AML-193 (cell line): ENCODE data around the gene KAT2B.

Source experiments
- DNase-seq, 2 experiments: peaks; one replicate each; lab custom pipeline; 2025; lab: John Stamatoyannopoulos, UW

The KAT2B gene

DNA sequence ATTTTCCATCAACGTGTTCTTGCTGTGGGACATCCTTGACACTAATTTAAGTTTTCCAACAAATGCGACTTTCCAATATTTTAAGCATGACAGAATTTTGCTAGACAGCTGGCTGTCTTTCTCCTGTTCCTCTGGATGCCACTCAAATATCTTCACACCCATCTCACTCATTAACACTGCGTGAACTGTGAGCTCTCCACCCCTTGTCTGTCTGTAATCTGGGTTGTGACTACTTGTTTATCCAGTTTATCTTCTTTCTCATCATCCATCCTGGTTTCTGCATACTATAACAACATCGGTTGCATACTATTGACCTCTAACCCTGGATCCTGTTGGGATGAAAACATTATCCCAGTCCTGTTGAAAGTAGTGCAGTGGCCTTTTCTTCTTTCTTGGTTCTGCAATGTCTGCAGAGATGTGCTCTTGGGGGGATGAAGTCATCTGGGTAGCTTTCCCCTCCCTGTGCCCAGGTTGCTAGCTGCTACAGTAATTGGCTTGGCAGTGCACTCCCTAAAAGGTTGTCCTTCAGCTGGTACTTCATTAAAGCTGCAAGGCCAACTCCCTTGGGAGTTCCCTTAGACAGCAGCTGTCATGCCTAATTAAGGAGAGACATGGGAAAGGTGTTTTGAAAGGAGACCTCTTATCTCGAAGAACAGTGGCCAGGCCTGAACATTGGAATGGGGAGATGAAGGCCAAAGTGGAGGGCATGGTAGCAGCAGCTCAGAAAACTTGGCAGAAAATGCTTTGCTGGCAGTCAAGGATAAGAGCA is 24.7 kb downstream of the KAT2B start:
- no peak for DNase-seq

GRCh38 chr3:20066079-20066478 is 25.8 kb downstream of the KAT2B start:
- DNase-seq, result no peak

DNA sequence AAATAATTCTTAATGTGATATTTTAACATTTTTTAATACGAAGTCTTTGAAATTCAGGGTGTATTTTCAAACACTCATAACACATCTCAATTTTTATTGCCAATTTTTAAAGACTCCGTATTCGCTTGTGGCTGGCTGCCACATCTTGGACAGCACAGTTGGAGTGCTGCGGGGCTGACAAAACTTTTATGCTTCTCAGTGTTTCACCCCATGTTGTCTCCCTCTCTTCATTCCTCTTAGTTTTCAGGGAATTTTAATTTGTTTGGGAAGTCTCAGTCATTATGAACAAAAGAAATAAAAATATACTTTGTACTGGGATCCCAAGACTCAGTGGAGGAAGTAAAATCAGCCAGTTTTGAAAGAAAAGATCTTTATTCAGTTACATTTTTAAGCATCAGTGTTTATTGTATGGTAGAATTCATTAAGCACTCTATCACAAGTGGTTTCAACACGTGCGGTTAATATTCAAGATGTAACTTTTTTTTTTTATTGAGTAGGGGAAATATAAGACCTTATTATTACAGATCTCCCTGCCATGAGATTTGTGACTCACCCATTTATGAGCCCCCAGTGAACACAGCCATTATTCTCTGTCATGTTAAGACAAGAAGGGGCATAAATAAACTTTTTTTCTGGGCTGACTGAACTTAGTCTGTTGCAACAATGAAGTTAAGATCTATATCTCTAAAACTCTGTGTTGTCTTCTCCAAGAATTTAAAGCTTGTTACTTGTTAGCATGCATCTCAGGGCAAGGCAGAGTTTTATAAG is 26.8 kb downstream of the KAT2B start:
- DNase-seq, result no peak

DNA sequence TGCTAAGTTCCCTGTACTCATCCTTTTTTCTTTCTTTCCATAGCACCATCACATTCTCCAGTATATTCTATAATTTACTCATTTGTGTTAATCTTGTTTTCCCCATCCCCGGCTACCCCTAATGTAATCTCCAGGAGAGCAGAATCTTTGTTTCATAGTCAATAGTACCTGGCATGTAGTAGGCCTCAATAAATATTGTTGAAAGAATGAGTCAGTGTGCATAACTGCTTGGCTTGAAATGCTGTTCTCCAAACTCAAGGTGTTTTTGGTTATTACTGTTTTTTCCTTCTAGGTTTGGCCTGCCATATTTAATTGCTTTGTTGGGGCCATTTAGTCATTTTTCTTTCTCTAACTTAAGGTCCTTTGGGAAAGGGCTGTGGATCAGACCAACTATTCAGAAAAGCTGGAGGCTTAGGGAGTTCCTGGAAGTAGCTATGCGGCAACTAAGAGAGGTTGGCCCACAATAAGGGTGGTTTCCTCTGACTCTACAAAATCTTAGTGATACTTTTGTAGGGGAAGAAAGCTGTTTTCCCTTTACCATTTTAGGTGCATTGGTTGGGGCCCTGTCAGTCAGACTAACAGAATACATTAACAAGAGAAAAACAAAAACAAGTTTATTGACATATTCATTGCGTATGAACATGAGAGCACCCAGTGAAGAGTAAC is 28.4 kb downstream of the KAT2B start:
- no peak for DNase-seq

DNA sequence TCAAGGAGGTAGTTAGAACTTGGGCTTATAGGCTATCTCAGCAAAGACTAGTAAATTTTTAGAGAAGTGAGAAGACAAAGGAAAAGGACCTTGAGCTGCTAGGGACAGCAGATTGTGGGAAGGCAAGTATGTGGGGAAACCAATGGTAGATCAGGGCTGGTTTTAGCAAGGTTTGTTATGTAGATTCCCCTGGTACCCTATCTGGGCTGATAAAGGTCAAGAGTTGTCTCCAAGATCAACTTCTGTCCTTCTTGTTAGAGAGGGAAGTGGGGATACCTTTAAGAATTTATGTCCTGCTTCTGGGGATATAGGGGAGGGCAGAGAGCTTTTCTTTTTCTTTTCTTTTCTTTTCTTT is 28.9 kb downstream of the KAT2B start:
- no peak for DNase-seq

- DNase-seq, result no peak
These were observed 30.9 kb downstream of the KAT2B start for GRCh38 chr3:20071175-20071574.

GRCh38 chr3:20072422-20072821 is 32.2 kb downstream of the KAT2B start:
- no peak for DNase-seq

GRCh38 chr3:20073068-20073467 is 32.8 kb downstream of the KAT2B start:
- DNase-seq, result no peak

DNA sequence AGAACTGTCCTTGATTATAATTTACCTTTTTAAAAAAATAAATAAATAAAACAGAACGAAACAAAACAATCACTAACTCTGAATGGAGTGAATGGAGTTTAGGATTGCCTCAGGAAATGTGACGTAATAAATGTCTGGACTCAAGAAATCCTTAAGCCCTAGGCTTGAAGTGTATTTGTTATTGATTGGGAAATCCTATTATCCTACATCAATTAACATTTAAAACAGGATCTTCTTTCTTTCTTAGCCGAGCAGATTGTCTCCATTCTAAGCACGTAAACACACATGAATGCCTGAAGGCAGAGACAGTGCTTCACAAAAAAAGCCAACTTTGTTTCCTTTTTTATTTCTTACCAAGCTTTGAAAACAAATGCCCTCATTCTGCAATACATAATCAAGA is 33.4 kb downstream of the KAT2B start:
- no peak for DNase-seq

DNA sequence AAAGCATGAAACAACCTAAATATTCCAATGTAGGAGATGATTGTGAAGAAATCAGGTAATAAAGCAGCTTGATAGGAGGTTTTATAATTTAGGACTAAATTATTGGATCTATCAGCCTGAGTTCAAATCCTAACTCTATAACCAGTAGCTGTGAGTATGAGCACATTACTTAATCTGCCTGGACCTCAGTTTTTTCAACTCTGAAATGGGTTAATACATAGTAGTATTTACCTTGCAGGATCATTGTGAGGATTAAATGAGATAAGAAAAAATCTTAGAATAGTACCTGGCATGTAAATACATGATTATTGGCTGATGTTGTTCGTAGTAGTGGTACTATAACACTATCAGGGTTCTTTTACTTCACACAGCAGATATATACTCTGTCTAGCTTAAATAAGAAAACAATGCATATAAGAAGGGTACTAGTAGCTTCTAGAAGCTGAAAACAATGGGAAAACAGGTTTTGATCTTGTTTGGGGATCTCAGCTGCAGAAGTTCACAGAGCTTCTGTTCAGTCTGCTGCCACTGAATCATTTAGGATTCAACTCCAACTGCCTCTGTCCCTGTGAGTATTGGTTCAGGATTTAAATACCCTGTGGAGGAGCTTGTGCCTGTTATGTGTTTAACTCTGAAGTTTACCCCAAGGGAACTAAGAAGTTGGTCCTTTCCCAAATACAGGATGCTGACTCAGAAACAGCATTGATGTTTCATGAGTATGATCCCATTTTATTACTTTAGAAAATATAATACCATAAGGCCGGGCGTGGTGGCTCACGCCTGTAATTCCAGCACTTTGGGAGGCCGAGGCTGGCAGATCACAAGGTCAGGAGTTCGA is 34.2 kb downstream of the KAT2B start:
- no peak for DNase-seq

DNA sequence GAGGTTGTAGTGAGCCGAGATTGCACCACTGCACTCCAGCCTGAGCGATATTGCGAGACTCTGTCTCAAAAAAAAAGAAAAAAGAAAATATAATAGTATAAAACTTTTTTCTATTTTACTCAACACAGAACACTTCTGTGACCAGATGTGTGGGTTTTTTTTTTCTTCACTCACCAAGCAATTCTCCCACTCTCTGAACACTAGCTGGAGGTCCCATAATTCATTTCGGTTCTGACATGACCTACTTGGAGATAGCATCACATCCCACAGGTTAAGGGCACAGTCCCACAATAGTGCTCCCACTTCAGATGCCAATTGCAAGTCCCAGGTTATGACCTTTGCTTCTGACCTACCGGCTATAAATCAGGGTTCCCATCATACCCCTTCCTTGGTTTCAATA is 35.0 kb downstream of the KAT2B start:
- no peak for DNase-seq

- DNase-seq, result no peak
These were observed 36.2 kb downstream of the KAT2B start for GRCh38 chr3:20076296-20076997.

GRCh38 chr3:20077068-20077467 is 36.8 kb downstream of the KAT2B start:
- DNase-seq, result no peak

DNA sequence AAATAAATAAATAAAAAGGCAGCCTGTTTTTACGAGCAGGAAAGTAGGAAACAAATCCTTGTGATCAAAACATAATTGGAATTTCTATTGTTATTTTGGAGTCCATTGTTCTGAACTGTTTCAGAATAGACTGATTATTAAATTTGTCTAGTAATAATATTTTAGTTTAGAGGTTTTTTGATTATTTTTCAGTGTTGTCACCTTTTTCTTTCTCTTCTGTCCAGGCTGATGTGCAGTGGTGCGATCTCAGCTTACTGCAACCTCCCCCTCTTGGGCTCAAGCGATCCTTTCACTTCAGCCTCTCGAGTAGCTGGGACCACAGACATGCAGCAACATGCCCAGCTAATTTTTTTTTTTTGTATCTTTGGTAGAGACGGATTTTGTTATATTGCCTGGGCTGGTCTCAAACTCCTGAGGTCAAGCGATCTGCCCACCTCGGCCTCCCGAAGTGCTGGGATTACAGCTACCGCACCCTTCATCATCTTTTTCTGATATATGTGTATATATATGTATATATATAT is 38.0 kb downstream of the KAT2B start:
- no peak for DNase-seq

DNA sequence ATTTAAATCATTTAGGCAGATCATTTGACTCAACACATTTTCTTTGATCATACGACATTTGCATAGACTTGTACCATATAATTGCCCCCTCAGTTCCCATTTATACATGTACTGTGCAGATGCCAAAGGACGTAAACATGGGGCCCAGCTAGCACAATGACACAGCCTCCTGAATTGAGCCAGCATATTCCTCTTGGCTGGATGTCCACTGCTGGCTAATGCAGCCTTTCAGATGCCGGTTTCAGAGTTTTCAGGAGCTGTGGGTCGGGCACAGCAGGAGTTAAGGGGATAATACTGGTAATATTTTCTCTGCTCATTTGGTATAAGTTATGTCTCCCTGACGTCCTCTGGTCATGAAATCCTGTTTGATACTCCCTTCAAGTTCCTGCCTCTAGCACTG is 39.4 kb downstream of the KAT2B start:
- no peak for DNase-seq

- no peak for DNase-seq
These were observed 40.8 kb downstream of the KAT2B start for GRCh38 chr3:20080956-20081554.

DNA sequence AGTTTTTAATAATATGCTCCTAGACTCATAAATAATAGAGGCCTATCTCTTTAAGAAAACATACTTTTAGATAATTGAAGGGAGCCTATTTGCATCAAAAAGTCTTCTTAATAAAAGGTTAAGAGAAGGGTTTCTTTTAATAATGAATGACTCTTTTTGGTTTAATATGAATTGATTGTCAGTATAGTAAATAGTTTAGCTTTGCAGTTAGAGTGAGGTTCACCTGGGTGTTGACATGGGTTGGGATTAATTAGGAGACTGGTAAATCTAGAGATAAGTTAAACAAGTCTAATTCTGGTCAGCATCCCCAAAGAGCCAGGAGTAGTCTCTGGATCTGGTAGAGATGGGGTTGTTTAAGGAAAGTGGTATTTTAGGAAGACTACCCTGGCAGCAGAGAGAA is 43.0 kb downstream of the KAT2B start:
- no peak for DNase-seq

- no peak for DNase-seq
These were observed 43.7 kb downstream of the KAT2B start for GRCh38 chr3:20083953-20084352.

DNA sequence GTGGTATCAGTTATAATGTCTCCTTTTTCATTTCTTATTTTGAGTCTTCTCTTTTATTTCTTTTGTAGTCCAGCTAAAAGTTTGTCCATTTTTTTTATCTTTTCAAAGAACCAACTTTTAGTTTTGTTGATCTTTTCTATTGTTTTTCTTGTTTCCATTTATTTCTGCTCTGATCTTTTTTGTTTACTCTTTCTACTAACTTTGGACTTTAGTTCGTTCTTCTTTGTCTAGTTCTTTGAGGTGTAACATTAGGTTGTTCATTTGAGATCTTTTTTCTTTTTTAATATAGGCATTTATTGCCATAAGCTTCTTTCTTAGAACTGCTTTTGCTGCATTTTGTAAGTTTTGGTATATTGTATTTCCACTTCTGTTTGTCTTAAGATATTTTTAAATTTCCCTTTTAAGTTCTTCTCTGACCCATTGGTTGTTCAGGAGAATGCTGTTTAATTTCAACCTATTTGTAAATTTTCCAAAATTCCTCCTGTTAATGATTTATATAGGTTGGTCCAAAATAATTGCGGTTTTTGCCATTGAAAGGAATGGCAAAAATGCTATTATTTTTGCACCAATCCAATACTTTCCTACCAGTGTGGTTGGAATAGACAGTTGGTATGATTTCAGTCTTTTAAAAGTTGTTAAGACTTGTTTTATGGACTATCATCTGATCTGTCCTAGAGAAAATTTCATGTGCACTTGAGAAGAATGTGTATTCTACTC is 51.2 kb downstream of the KAT2B start:
- no peak for DNase-seq

DNA sequence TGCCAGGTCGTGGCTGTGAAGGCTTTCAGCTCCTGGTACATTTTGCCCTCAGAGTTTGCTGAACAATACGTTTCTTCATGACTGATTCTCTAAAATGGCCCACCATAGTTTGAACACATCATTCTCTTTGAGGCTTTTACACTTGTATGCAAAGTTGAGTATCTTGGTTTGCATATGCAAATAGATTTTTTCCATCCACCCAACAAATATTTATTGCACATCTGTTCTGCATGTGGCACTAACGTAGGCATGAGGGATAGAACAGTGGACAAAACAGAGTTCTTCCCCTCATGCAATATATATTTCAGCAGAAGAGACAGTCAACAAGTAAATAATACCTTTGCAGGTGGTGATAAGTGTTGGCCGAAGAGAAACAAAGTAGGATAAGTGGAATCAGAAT is 55.2 kb downstream of the KAT2B start:
- DNase-seq, result no peak
